Keratinocyte (primary cell): ENCODE data around the gene SH3RF1. TPM values are rescaled to one million over a fixed set of nuclear protein-coding genes. Genes with fewer than 3 reads are reported as not detected.

Experiments used
- DNase-seq: peaks from one replicate; pipeline ENCODE4 v3.0.0-alpha.2; 2011; ENCODE audit warnings: low read depth, missing footprints, low spot score
- FAIRE-seq: peaks from 2 replicates; lab custom pipeline; 2011; peaks lifted over from hg19 to GRCh38; lab: Jason Lieb, UNC
- H2AFZ ChIP-seq: 2 replicates; pipeline ENCODE4 v1.6.0; 2012; ENCODE audit warnings: low read length, control low read depth, inconsistent platforms; ENCODE audit not compliant: control insufficient read depth
- H3K27ac ChIP-seq: 2 replicates; pipeline ENCODE4 v1.5.1; 2011; ENCODE audit warnings: low read length; ENCODE audit not compliant: control insufficient read depth, insufficient read depth
- H3K27me3 ChIP-seq: 3 replicates; pipeline ENCODE4 v1.6.0; 2011; ENCODE audit warnings: low read length; ENCODE audit not compliant: control insufficient read depth, insufficient read depth; ENCODE audit errors: extremely low read depth
- H3K36me3 ChIP-seq, 2 experiments: 2 replicates in 1 of 2; 3 replicates in 1 of 2; pipeline ENCODE4 v1.5.1; 2011; ENCODE audit warnings: low read length in 2 of 2, mild to moderate bottlenecking in 1 of 2; ENCODE audit not compliant: control insufficient read depth in 2 of 2, insufficient read depth in 2 of 2; ENCODE audit errors: extremely low read depth in 1 of 2
- H3K4me1 ChIP-seq: 3 replicates; pipeline ENCODE4 v1.5.1; 2011; ENCODE audit warnings: low read length; ENCODE audit not compliant: control insufficient read depth, insufficient read depth; ENCODE audit errors: extremely low read depth
- H3K4me2 ChIP-seq: 3 replicates; pipeline ENCODE4 v1.6.0; 2011; ENCODE audit warnings: low read depth, low read length; ENCODE audit not compliant: control insufficient read depth, insufficient read depth; ENCODE audit errors: extremely low read depth
- H3K4me3 ChIP-seq, 3 experiments: fragments of 200-600 bp in 1 of 3; sonication (generic) in 1 of 3; 2 replicates in 2 of 3; 3 replicates in 1 of 3; pipeline ENCODE4 v1.5.1; 2011 to 2016; ENCODE audit warnings: low read length in 3 of 3, mild to moderate bottlenecking in 3 of 3, control low read depth in 2 of 3, inconsistent platforms in 1 of 3, low read depth in 1 of 3, mixed read lengths in 1 of 3, mixed run types in 1 of 3, moderate library complexity in 1 of 3; ENCODE audit not compliant: control insufficient read depth in 2 of 3, insufficient read depth in 2 of 3; ENCODE audit errors: extremely low read depth in 1 of 3
- H3K79me2 ChIP-seq: 2 replicates; pipeline ENCODE4 v1.6.0; 2012; ENCODE audit warnings: low read length; ENCODE audit not compliant: control insufficient read depth, insufficient read depth
- H3K9ac ChIP-seq: 3 replicates; pipeline ENCODE4 v1.6.0; 2011; ENCODE audit warnings: low read length; ENCODE audit not compliant: control insufficient read depth, insufficient read depth; ENCODE audit errors: extremely low read depth
- H3K9me1 ChIP-seq: 3 replicates; pipeline ENCODE4 v1.6.0; 2011; ENCODE audit warnings: low read length; ENCODE audit not compliant: control insufficient read depth, insufficient read depth; ENCODE audit errors: extremely low read depth
- H3K9me3 ChIP-seq: 2 replicates; pipeline ENCODE4 v1.5.1; 2012; ENCODE audit warnings: low read depth, low read length; ENCODE audit not compliant: control insufficient read depth
- H4K20me1 ChIP-seq: 3 replicates; pipeline ENCODE4 v1.6.0; 2011; ENCODE audit warnings: low read length; ENCODE audit not compliant: control insufficient read depth, insufficient read depth; ENCODE audit errors: extremely low read depth
- EZH2 ChIP-seq: IDR thresholded peaks from one replicate; pipeline ENCODE4 v1.6.1; 2012; ENCODE audit warnings: inconsistent platforms, mild to moderate bottlenecking, low read length, moderate library complexity
- dilution Hi-C: fragments of 300-500 bp; cut with MboI; formaldehyde crosslinking; loops from one replicate; pipeline ENCODE4 v1.7.0; 2020; ENCODE audit warnings: low sequenced_read_pairs; ENCODE audit not compliant: extremely low pct_ligation_motif_present
- polyA plus RNA-seq, 5 experiments: library from polyadenylated mRNA; depleted of rRNA in 3 of 5; stranded (reverse) in 3 of 5; stranded (forward) in 1 of 5; unstranded in 1 of 5; fragments of >200 nt; gene quantifications; 1 replicate in 1 of 5; 2 replicates in 3 of 5; 3 replicates in 1 of 5; pipeline versions ENCODE4 v1.2.1 to v1.2.3, GENCODE V29; 2011 to 2012; ENCODE audit warnings: missing spikeins in 2 of 5, low read depth in 1 of 5, low replicate concordance in 1 of 5
- TF ChIP-seq, protein P1 (sequence below), 3 experiments: IDR thresholded peaks in 1 of 3; conservative IDR thresholded peaks in 1 of 3; optimal IDR thresholded peaks in 1 of 3; 2 replicates in 2 of 3; 3 replicates in 1 of 3; pipeline versions ENCODE3 to v1.5.1; 2011; ENCODE audit warnings: low read length in 3 of 3, mild to moderate bottlenecking in 3 of 3, moderate library complexity in 2 of 3, control low read depth in 1 of 3, inconsistent platforms in 1 of 3; ENCODE audit not compliant: insufficient read depth in 2 of 3; ENCODE audit errors: extremely low read depth in 1 of 3

The SH3RF1 gene
- polyA plus RNA-seq, 1 donor (not counting 4 experiments of a cell fraction or from before 2014, with no cell fraction given): 9.5 TPM

DNA sequence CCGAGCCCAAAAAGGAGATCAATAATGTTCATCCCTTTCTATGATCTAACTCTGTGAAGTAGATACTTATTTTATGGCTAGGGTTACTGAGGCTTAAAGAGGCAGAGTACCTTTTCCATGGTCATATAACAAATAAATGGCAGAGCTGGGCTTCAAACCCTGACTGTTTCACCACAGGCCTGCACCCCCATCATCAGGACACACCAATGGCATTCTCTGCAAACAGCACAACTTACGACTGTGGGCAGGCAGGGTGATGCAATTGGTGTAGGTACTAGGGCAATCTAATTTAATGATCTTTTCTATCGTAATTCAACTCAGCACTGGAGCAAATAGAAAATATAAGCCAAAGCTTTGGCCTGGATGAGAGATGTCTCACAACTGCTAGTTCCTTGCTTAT, 141.9 kb downstream of the SH3RF1 start:
- H4K20me1 ChIP-seq: no peaks in the 10 kb centered on the region
- peaks cover 13 to 15% of the 10 kb centered on the region in 2 experiments for H3K36me3 ChIP-seq
- H3K9ac ChIP-seq: no peak overlapping the region
- H3K4me2 ChIP-seq: no peak overlapping the region
- no peak overlapping the region for H3K4me3 ChIP-seq
- dilution Hi-C loops: no loop called here
- H3K4me1 ChIP-seq: peaks cover 5% of the 10 kb centered on the region
- no peaks in the 10 kb centered on the region for H3K27me3 ChIP-seq
- H3K9me3 ChIP-seq: no peaks in the 10 kb centered on the region
- H3K27ac ChIP-seq: no peak overlapping the region
- no peaks in the 10 kb centered on the region for H3K9me1 ChIP-seq
- no peaks in the 10 kb centered on the region for H3K79me2 ChIP-seq
- no peak for DNase-seq
- no peak for FAIRE-seq
- TF ChIP-seq EZH2: no peak
- TF ChIP-seq, protein P1, sequence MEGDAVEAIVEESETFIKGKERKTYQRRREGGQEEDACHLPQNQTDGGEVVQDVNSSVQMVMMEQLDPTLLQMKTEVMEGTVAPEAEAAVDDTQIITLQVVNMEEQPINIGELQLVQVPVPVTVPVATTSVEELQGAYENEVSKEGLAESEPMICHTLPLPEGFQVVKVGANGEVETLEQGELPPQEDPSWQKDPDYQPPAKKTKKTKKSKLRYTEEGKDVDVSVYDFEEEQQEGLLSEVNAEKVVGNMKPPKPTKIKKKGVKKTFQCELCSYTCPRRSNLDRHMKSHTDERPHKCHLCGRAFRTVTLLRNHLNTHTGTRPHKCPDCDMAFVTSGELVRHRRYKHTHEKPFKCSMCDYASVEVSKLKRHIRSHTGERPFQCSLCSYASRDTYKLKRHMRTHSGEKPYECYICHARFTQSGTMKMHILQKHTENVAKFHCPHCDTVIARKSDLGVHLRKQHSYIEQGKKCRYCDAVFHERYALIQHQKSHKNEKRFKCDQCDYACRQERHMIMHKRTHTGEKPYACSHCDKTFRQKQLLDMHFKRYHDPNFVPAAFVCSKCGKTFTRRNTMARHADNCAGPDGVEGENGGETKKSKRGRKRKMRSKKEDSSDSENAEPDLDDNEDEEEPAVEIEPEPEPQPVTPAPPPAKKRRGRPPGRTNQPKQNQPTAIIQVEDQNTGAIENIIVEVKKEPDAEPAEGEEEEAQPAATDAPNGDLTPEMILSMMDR (optimal IDR thresholded peaks at IDR 0.05 in 1 of 3, IDR thresholded peaks at IDR 0.05 in 1 of 3, conservative IDR thresholded peaks at IDR 0.05 in 1 of 3; ENCODE audit: extremely low read depth in 1 of 3, insufficient read depth in 2 of 3, low read length in 3 of 3): no peak
- no peak overlapping the region for H2AFZ ChIP-seq

DNA sequence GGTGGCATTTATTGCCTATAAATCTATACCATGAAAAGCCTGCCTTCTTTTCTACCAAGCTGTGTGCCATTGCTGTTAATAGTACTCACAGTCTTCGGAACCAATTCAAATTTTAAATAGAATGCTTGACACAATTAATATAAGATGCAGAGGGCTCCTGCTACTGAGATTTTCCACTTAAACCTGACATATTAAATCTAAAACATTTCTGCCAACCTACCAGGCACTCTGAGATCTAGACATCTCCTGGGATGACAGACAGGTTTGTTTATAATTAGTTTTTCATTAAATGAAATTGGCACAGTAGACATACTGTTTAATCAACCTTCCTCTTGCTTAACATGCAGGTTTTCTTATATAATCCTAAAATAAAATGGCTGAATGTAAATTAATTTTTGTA, 143.4 kb downstream of the SH3RF1 start:
- peaks cover 15 to 16% of the 10 kb centered on the region in 2 experiments for H3K36me3 ChIP-seq
- H3K4me1 ChIP-seq: no peaks in the 10 kb centered on the region
- no peak overlapping the region for H3K27ac ChIP-seq
- H2AFZ ChIP-seq: no peak overlapping the region
- TF ChIP-seq, protein P1 (optimal IDR thresholded peaks at IDR 0.05 in 1 of 3, IDR thresholded peaks at IDR 0.05 in 1 of 3, conservative IDR thresholded peaks at IDR 0.05 in 1 of 3; ENCODE audit: extremely low read depth in 1 of 3, insufficient read depth in 2 of 3, low read length in 3 of 3): no peak
- no peak for TF ChIP-seq EZH2
- H3K79me2 ChIP-seq: no peaks in the 10 kb centered on the region
- no peaks in the 10 kb centered on the region for H3K9me3 ChIP-seq
- H3K4me2 ChIP-seq: no peak overlapping the region
- dilution Hi-C loops: no loop called here
- FAIRE-seq: no peak
- no peaks in the 10 kb centered on the region for H3K27me3 ChIP-seq
- H3K4me3 ChIP-seq: no peak overlapping the region
- DNase-seq: no peak
- no peaks in the 10 kb centered on the region for H4K20me1 ChIP-seq
- H3K9me1 ChIP-seq: no peaks in the 10 kb centered on the region
- H3K9ac ChIP-seq: no peak overlapping the region
